HepG2 (cell line): ENCODE results near the gene CNNM2. TPM values are rescaled to one million over a fixed set of nuclear protein-coding genes. Genes with fewer than 3 reads are reported as not detected.

ENCODE experiments used
- ATAC-seq: fragments of 200-7000 bp; cut with Tn5 transposase; 3 replicates; pipeline ENCODE4 v1.9.1; 2020; ENCODE audit warnings: mild to moderate bottlenecking, moderate library complexity
- BruUV-seq: library from RNA; stranded (reverse); fragments of 400-500 nt; replicated peaks from 2 replicates; lab custom pipeline; 2021; lab: Mats Ljungman, UMichigan
- CTCF ChIA-PET: fragments of 300-600 bp; formaldehyde crosslinking; extraction: SDS; loops from one replicate; lab custom pipeline; 2021; ENCODE audit warnings: low total read pairs, inconsistent platforms, low intra/inter-chr PET ratio; lab: Yijun Ruan, JAX
- POLR2A ChIA-PET: fragments of 350-600 bp; sonication (Branson Sonifier 250); formaldehyde crosslinking; loops from one replicate; lab custom pipeline; 2020; ENCODE audit warnings: antibody characterized with exemption, inconsistent platforms; lab: Yijun Ruan, JAX
- DNase-seq: peaks from one replicate; pipeline ENCODE4 v3.0.0-alpha.2; 2015; ENCODE audit warnings: low spot score
- FAIRE-seq: peaks from 3 replicates; lab custom pipeline; 2011; peaks lifted over from hg19 to GRCh38; lab: Jason Lieb, UNC
- H2AFZ ChIP-seq: one replicate; pipeline ENCODE4 v1.6.1; 2011; ENCODE audit warnings: low read length, inconsistent platforms
- H3K27ac ChIP-seq: fragments of 300-600 bp; 3 replicates; pipeline ENCODE4 v1.8.0; 2011; ENCODE audit warnings: mixed run types, mild to moderate bottlenecking, mixed read lengths, low read length, inconsistent platforms; ENCODE audit not compliant: insufficient read depth; ENCODE audit errors: extremely low read length
- H3K27me3 ChIP-seq, 2 experiments: fragments of 200-600 bp in 1 of 2; 2 replicates in 1 of 2; 3 replicates in 1 of 2; pipeline versions ENCODE4 v1.6.0 to v1.8.0; 2011; ENCODE audit warnings: low read length in 2 of 2, mild to moderate bottlenecking in 2 of 2, moderate library complexity in 2 of 2, inconsistent platforms in 1 of 2; ENCODE audit not compliant: insufficient read depth in 2 of 2, control insufficient read depth in 1 of 2
- H3K36me3 ChIP-seq, 2 experiments: fragments of 200-600 bp in 1 of 2; replicated peaks in 1 of 2; 2 replicates in 1 of 2; 3 replicates in 1 of 2; pipeline versions ENCODE4 v1.5.1 to v1.8.0; 2011; ENCODE audit warnings: low read length in 2 of 2, inconsistent platforms in 1 of 2; ENCODE audit not compliant: insufficient read depth in 2 of 2, control insufficient read depth in 1 of 2
- H3K4me1 ChIP-seq: 2 replicates; pipeline ENCODE4 v1.5.1; 2012; ENCODE audit warnings: low read length, inconsistent platforms; ENCODE audit not compliant: insufficient read depth
- H3K4me2 ChIP-seq: 2 replicates; pipeline ENCODE4 v1.6.0; 2011; ENCODE audit warnings: low read depth, low read length, inconsistent platforms
- H3K4me3 ChIP-seq, 3 experiments: fragments of 200-600 bp in 1 of 3; sonication (generic), shearing (Covaris generic) in 1 of 3; replicated peaks in 1 of 3; 2 replicates each; pipeline ENCODE4 v1.5.1; 2011 to 2016; ENCODE audit warnings: low read length in 3 of 3, inconsistent platforms in 2 of 3, low read depth in 2 of 3, mild to moderate bottlenecking in 2 of 3, control low read depth in 1 of 3, mixed read lengths in 1 of 3; ENCODE audit not compliant: insufficient read depth in 1 of 3
- H3K79me2 ChIP-seq: one replicate; pipeline ENCODE4 v1.6.1; 2011; ENCODE audit warnings: low read length, inconsistent platforms; ENCODE audit not compliant: insufficient read depth
- H3K9ac ChIP-seq: 2 replicates; pipeline ENCODE4 v1.6.0; 2011; ENCODE audit warnings: mild to moderate bottlenecking, low read depth, low read length, inconsistent platforms; ENCODE audit not compliant: insufficient read depth
- H3K9me3 ChIP-seq: 2 replicates; pipeline ENCODE4 v1.5.1; 2012; ENCODE audit warnings: mild to moderate bottlenecking, low read length
- H4K20me1 ChIP-seq: 2 replicates; pipeline ENCODE4 v1.6.0; 2011; ENCODE audit warnings: inconsistent platforms, mild to moderate bottlenecking, low read length, moderate library complexity; ENCODE audit not compliant: insufficient read depth
- CTCF ChIP-seq: sonication (generic); formaldehyde crosslinking; IDR thresholded peaks from 2 replicates; pipeline ENCODE4 v1.5.0; 2020; ENCODE audit warnings: mild to moderate bottlenecking, missing genetic modification reagents, moderate library complexity
- DBP ChIP-seq: sonication (generic); formaldehyde crosslinking; IDR thresholded peaks from 2 replicates; pipeline ENCODE4 v1.4.0; 2020; ENCODE audit warnings: missing genetic modification reagents; ENCODE audit errors: not compliant biosample characterization
- HDAC6 ChIP-seq: fragments of 200-600 bp; sonication (generic); IDR thresholded peaks from 2 replicates; pipeline ENCODE4 v1.7.0; 2017; ENCODE audit warnings: mild to moderate bottlenecking, antibody characterized with exemption, low read length, low read depth
- HMG20B ChIP-seq: conservative IDR thresholded peaks from 2 replicates; pipeline ENCODE4 v1.6.1; 2016; ENCODE audit warnings: missing genetic modification reagents, missing compliant biosample characterization
- KAT8 ChIP-seq: IDR thresholded peaks from 2 replicates; pipeline ENCODE4 v1.6.1; 2016; ENCODE audit warnings: missing genetic modification reagents, missing compliant biosample characterization
- NFE2 ChIP-seq: sonication (generic); formaldehyde crosslinking; IDR thresholded peaks from 2 replicates; pipeline ENCODE4 v1.4.0; 2020; ENCODE audit warnings: missing genetic modification reagents
- NFIB ChIP-seq: sonication (generic); formaldehyde crosslinking; IDR thresholded peaks from 2 replicates; pipeline ENCODE4 v1.9.0; 2021; ENCODE audit warnings: missing genetic modification reagents, mild to moderate bottlenecking, borderline replicate concordance
- SAFB2 ChIP-seq: sonication (generic); formaldehyde crosslinking; IDR thresholded peaks from 2 replicates; pipeline ENCODE4 v1.5.1; 2020; ENCODE audit warnings: missing genetic modification reagents, low read depth, mild to moderate bottlenecking, borderline replicate concordance
- STAG1 ChIP-seq: sonication (generic); formaldehyde crosslinking; IDR thresholded peaks from 2 replicates; pipeline ENCODE4 v1.4.0; 2020; ENCODE audit warnings: missing genetic modification reagents
- TBX2 ChIP-seq: sonication (generic); formaldehyde crosslinking; IDR thresholded peaks from 2 replicates; pipeline ENCODE4 v1.5.0; 2020; ENCODE audit warnings: missing genetic modification reagents, mild to moderate bottlenecking, borderline replicate concordance
- ZFYVE20 ChIP-seq: sonication (generic); formaldehyde crosslinking; IDR thresholded peaks from 2 replicates; pipeline ENCODE4 v1.8.0; 2023; ENCODE audit warnings: low read depth, mild to moderate bottlenecking, moderate library complexity, missing genetic modification reagents, borderline replicate concordance
- ZNF274 ChIP-seq: sonication (generic); formaldehyde crosslinking; IDR thresholded peaks from 2 replicates; pipeline ENCODE4 v1.5.1; 2020; ENCODE audit warnings: mild to moderate bottlenecking, missing genetic modification reagents
- ZNF543 ChIP-seq: sonication (generic); formaldehyde crosslinking; IDR thresholded peaks from 2 replicates; pipeline ENCODE4 v1.4.0; 2020; ENCODE audit warnings: mild to moderate bottlenecking, missing genetic modification reagents
- ZNF850 ChIP-seq: sonication (generic); formaldehyde crosslinking; conservative IDR thresholded peaks from 2 replicates; pipeline ENCODE4 v1.9.0; 2021; ENCODE audit warnings: mild to moderate bottlenecking, missing genetic modification reagents
- WGBS: methylation state at CpG from one replicate; pipeline ENCODE4 v1.1.6; 2017; ENCODE audit warnings: low lambda C conversion rate; 5-methylcytosine and 5-hydroxymethylcytosine counted together
- in situ Hi-C: cut with HindIII; loops from 2 replicates; pipeline ENCODE4 v1.10.0; 2017; ENCODE audit warnings: low pct_unique_long_range_greater_than_20kb; ENCODE audit not compliant: extremely low pct_ligation_motif_present
- intact Hi-C: fragments of 100-400 bp; cut with micrococcal nuclease; formaldehyde crosslinking; loops from one replicate; pipeline ENCODE4 v1.10.0; 2022; ENCODE audit not compliant: unreplicated experiment
- polyA plus RNA-seq, 8 experiments: library from polyadenylated mRNA; depleted of rRNA in 3 of 8; stranded (reverse) in 7 of 8; unstranded in 1 of 8; fragments of >200 nt; fragmentation: Illumina TruSeq in 4 of 8; extraction: Trizol in 4 of 8; gene quantifications; 2 replicates each; pipeline versions ENCODE4 v1.2.1 to v1.2.3, GENCODE V29; 2011 to 2016; ENCODE audit warnings: low read depth in 4 of 8, missing spikeins in 1 of 8, mixed read lengths in 1 of 8; ENCODE audit not compliant: insufficient read depth in 1 of 8
- total RNA-seq, 5 experiments: library from RNA; depleted of rRNA; stranded (reverse); fragments of >200 nt; fragmentation: Illumina TruSeq; extraction: Trizol; gene quantifications; 2 replicates each; pipeline ENCODE4 v1.2.3, GENCODE V29; 2016; ENCODE audit warnings: low read depth in 1 of 5
- TF ChIP-seq, protein P1 (sequence below): IDR thresholded peaks from 2 replicates; pipeline ENCODE4 v1.6.1; 2016; ENCODE audit warnings: low read depth, borderline replicate concordance

CNNM2 gene
- total and polyA plus RNA-seq, 2 of the 13 experiments (the other 11 are each of a cell fraction or from before 2014, with no cell fraction given), result 7.1 to 9.0 TPM

GRCh38 chr10:103042908-103043307 is 124.8 kb downstream of the CNNM2 start:
- BruUV-seq, result no TSS peak
- POLR2A ChIA-PET, result no interaction called here

DNA sequence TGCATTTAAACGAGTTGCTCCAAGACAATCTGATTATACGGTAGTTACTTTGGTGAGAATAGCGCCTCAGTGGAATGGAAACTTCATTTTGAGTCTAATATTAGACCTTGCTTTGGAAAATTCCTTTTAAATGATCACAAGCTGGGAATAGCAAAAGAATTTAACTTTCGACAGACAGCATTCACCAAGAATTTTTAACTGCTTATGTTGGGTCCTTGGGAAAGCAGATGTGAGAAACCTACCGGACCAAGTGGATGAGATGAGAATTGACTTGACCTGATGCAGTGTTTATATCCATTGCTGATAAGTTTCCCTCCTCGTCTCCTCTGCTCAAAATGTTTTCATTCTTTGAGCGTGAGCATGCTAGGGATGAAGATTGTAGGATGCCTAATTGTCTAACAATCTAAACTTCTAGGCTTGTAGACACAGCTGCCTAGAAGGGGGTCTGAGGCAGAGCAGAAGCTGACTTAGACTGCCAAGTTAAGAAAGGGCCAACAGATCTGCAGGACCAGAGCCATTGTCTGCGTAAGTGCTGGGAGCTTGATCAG is 126.9 kb downstream of the CNNM2 start:
- ChIA-PET CTCF (no interaction called here), POLR2A (interaction anchor here (0.7 kb wide), 1 partner anchor 17 kb away, joined by 3 read pairs; no protein-coding TSS in a partner anchor)
- no peaks in the 10 kb centered on the region for H3K36me3 ChIP-seq
- H3K79me2 ChIP-seq, result peaks cover 4% of the 10 kb centered on the region
- DNase-seq (no peak), FAIRE-seq (no peak), ATAC-seq (no peak)
- H3K4me2 ChIP-seq, result no peak overlapping the region
- H3K9me3 ChIP-seq, result no peaks in the 10 kb centered on the region
- H3K4me1 ChIP-seq, result peaks cover 27% of the 10 kb centered on the region
- no peaks in the 10 kb centered on the region for H4K20me1 ChIP-seq
- WGBS, result 93% methylated on average over 8 of the region's 8 CpGs
- H3K4me3 ChIP-seq, result no peak overlapping the region
- H3K27me3 ChIP-seq, result no peaks in the 10 kb centered on the region
- H3K9ac ChIP-seq, result no peak overlapping the region
- H2AFZ ChIP-seq, result no peak overlapping the region
- peak overlapping the region; percentile 19 for H3K27ac ChIP-seq
- TF ChIP-seq ZNF850 (CRISPR knock-in tag) (no peak), DBP (CRISPR knock-in tag) (no peak), HDAC6 (no peak), NFE2 (CRISPR knock-in tag) (no peak), HMG20B (CRISPR knock-in tag) (no peak), TBX2 (CRISPR knock-in tag) (no peak), ZFYVE20 (CRISPR knock-in tag) (no peak), KAT8 (CRISPR knock-in tag) (no peak), NFIB (CRISPR knock-in tag) (no peak), ZNF274 (CRISPR knock-in tag) (no peak)
- TF ChIP-seq, protein P1, sequence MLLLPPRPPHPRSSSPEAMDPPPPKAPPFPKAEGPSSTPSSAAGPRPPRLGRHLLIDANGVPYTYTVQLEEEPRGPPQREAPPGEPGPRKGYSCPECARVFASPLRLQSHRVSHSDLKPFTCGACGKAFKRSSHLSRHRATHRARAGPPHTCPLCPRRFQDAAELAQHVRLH (CRISPR knock-in tag), result no peak
- no TSS peak for BruUV-seq
- intact Hi-C loops (no loop called here), in situ Hi-C loops (no loop called here)

More at GRCh38 chr10:103042908-103043307, 124.8 kb downstream of the CNNM2 start:
- no peak overlapping the region for H3K4me3 ChIP-seq
- peaks cover 4% of the 10 kb centered on the region for H3K79me2 ChIP-seq
- H3K9me3 ChIP-seq, result no peaks in the 10 kb centered on the region
- no peak for TF ChIP-seq ZNF543
- peak; percentile 51 for TF ChIP-seq STAG1 (CRISPR knock-in tag)
- TF ChIP-seq SAFB2 (CRISPR knock-in tag), result no peak
- peak; percentile 44 for TF ChIP-seq CTCF
- CTCF ChIA-PET, result no interaction called here
- FAIRE-seq (no peak), DNase-seq (no peak), ATAC-seq (no peak)
- 92% methylated on average over 7 of the region's 7 CpGs for WGBS
- H3K27me3 ChIP-seq, result no peaks in the 10 kb centered on the region; a peak in 1 of 5 replicates
- no peak overlapping the region for H3K9ac ChIP-seq
- no peak overlapping the region for H2AFZ ChIP-seq
- intact Hi-C loops (no loop called here), in situ Hi-C loops (no loop called here)
- H3K36me3 ChIP-seq, result no peaks in the 10 kb centered on the region
- H3K4me2 ChIP-seq, result no peak overlapping the region
- no peaks in the 10 kb centered on the region for H4K20me1 ChIP-seq
- H3K27ac ChIP-seq, result no peak overlapping the region
- peaks cover 27% of the 10 kb centered on the region for H3K4me1 ChIP-seq
